Vagina (tissue), 2 donors: Measurements from ENCODE around the gene DMD. TPM values are rescaled to one million over a fixed set of nuclear protein-coding genes. Genes with fewer than 3 reads are reported as not detected.

ENCODE experiments used
- DNase-seq, 2 donors: peaks; one replicate each; pipeline ENCODE4 v3.0.0-alpha.2; 2017; ENCODE audit errors: extremely low spot score in 2 of 2
- H3K27ac ChIP-seq: fragments of 200-600 bp; sonication (generic); one replicate; pipeline ENCODE4 v1.5.1; 2019
- H3K27me3 ChIP-seq: fragments of 200-600 bp; sonication (generic); one replicate; pipeline ENCODE4 v1.5.1; 2019
- H3K36me3 ChIP-seq, 2 donors: fragments of 200-600 bp; sonication (generic); one replicate each; pipeline ENCODE4 v1.5.1; 2017 to 2019
- H3K4me1 ChIP-seq: fragments of 200-600 bp; sonication (generic); one replicate; pipeline ENCODE4 v1.5.1; 2019
- H3K4me3 ChIP-seq, 2 donors: fragments of 200-600 bp; sonication (generic); 1 replicate in 1 of 2; 2 replicates in 1 of 2; pipeline ENCODE4 v1.5.1; 2016 to 2019
- H3K9me3 ChIP-seq: fragments of 200-600 bp; sonication (generic); one replicate; pipeline ENCODE4 v1.5.1; 2019
- POLR2A ChIP-seq, 2 donors: fragments of 450-650 bp; IDR thresholded peaks; one replicate each; pipeline ENCODE4 v1.6.1; 2017; ENCODE audit warnings: antibody characterized with exemption in 2 of 2, mild to moderate bottlenecking in 2 of 2, moderate library complexity in 2 of 2
- POLR2AphosphoS5 ChIP-seq, 2 donors: sonication (generic); formaldehyde crosslinking; IDR thresholded peaks; one replicate each; pipeline ENCODE4 v1.9.0; 2017; ENCODE audit warnings: antibody characterized with exemption in 2 of 2, mild to moderate bottlenecking in 2 of 2, low read depth in 1 of 2; ENCODE audit not compliant: insufficient read depth in 1 of 2
- intact Hi-C: fragments of 100-400 bp; cut with DNase I; formaldehyde crosslinking; loops from one replicate; pipeline ENCODE4 v1.15.1; 2023
- total RNA-seq: library from RNA; depleted of rRNA; stranded (reverse); fragments of >200 nt; gene quantifications from one replicate; pipeline ENCODE4 v1.2.3, GENCODE V29; 2016
- TF ChIP-seq, protein P1 (sequence below), 3 experiments: fragments of 450-650 bp in 2 of 3; fragments of 200-600 bp in 1 of 3; sonication (generic) in 1 of 3; IDR thresholded peaks; one replicate each; pipeline ENCODE4 v1.5.1; 2017 to 2019; ENCODE audit warnings: antibody characterized with exemption in 3 of 3, mild to moderate bottlenecking in 2 of 3, moderate library complexity in 2 of 3

The DMD gene
- total RNA-seq, 1 donor from 2014 or later = 25.8 TPM

DNA sequence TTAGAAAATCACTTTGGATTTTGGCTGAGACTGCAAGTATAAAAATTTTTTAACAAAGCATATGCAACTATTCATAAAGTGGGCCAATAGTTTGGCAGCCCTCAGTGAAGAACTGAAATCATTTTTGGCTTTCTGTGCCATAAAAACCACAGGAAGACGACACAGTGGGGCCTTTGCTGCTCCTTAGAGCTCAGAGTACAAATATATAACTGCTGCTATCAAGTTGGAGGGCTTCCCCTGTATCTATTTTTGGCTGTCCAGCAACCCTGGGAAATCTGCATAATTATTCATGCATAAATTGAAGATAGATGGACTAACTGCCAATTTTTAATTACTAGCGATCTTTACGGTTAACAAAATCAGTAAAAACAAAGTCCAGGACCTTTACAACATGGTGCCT, 2088.0 kb downstream of the DMD start:
- Histone ChIP-seq H3K27me3 (no peaks in the 10 kb centered on the region), H3K9me3 (no peaks in the 10 kb centered on the region), H3K27ac (no peak overlapping the region), H3K4me1 (no peaks in the 10 kb centered on the region), H3K4me3 (no peak overlapping the region), H3K36me3 (no peaks in the 10 kb centered on the region)
- no peak for TF ChIP-seq POLR2A (IDR thresholded peaks at IDR 0.05)
- TF ChIP-seq POLR2AphosphoS5 (IDR thresholded peaks at IDR 0.05; ENCODE audit: insufficient read depth in 1 of 2, low read depth in 1 of 2) = no peak
- TF ChIP-seq, protein P1, sequence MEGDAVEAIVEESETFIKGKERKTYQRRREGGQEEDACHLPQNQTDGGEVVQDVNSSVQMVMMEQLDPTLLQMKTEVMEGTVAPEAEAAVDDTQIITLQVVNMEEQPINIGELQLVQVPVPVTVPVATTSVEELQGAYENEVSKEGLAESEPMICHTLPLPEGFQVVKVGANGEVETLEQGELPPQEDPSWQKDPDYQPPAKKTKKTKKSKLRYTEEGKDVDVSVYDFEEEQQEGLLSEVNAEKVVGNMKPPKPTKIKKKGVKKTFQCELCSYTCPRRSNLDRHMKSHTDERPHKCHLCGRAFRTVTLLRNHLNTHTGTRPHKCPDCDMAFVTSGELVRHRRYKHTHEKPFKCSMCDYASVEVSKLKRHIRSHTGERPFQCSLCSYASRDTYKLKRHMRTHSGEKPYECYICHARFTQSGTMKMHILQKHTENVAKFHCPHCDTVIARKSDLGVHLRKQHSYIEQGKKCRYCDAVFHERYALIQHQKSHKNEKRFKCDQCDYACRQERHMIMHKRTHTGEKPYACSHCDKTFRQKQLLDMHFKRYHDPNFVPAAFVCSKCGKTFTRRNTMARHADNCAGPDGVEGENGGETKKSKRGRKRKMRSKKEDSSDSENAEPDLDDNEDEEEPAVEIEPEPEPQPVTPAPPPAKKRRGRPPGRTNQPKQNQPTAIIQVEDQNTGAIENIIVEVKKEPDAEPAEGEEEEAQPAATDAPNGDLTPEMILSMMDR (IDR thresholded peaks at IDR 0.05) = no peak
- DNase-seq = no peak
- intact Hi-C loops = no loop called here

DNA sequence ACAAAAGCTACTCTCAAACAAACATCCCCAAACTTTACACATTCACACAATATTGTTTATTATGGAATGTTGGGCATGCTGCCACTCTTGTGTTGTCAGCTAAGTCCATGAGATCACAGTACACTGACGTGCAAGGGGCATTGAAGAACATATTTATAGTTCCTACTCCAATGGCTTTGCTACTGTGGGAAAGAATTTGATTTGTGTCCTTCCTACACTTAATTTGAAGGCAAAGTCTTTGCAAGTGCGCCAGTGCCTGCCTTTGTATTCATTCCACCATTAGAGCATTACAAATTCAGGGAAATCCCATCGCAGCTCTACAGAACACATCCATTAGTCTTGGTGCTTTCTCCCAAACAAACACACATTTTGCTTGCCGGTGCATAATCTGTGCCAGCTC, 2094.1 kb downstream of the DMD start:
- no peaks in the 10 kb centered on the region for H3K27me3 ChIP-seq
- TF ChIP-seq POLR2A (IDR thresholded peaks at IDR 0.05) = no peak
- TF ChIP-seq, protein P1 (IDR thresholded peaks at IDR 0.05) = no peak
- no peak for TF ChIP-seq POLR2AphosphoS5 (IDR thresholded peaks at IDR 0.05; ENCODE audit: insufficient read depth in 1 of 2, low read depth in 1 of 2)
- H3K4me3 ChIP-seq = no peak overlapping the region
- intact Hi-C loops = no loop called here
- H3K9me3 ChIP-seq = no peaks in the 10 kb centered on the region
- no peaks in the 10 kb centered on the region for H3K4me1 ChIP-seq
- DNase-seq = no peak
- no peaks in the 10 kb centered on the region for H3K36me3 ChIP-seq
- no peak overlapping the region for H3K27ac ChIP-seq

DNA sequence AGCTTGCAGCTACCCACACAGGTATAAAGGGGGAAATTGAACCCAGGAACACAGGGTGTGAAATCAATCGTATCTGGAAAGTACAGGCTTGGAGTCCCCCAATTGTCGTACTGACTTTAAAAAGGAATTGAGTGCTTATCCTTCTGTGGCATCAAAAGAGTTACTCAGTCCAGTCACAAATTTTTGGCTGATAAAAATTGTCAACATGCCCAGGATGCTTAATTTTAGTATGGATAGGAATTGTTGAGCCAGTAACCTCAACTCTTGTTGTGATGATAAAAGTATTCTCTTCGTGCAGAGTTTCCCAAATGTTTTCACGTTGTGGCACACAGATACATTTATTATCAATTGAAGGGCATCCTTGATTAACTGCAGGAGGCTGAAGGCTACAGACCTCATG, 2096.0 kb downstream of the DMD start:
- Histone ChIP-seq H3K4me1 (no peaks in the 10 kb centered on the region), H3K27me3 (no peaks in the 10 kb centered on the region), H3K36me3 (no peaks in the 10 kb centered on the region), H3K4me3 (no peak overlapping the region), H3K9me3 (no peaks in the 10 kb centered on the region), H3K27ac (no peak overlapping the region)
- intact Hi-C loops = no loop called here
- DNase-seq = no peak
- TF ChIP-seq, protein P1 (IDR thresholded peaks at IDR 0.05) = no peak
- TF ChIP-seq POLR2A (IDR thresholded peaks at IDR 0.05) (no peak), POLR2AphosphoS5 (IDR thresholded peaks at IDR 0.05; ENCODE audit: insufficient read depth in 1 of 2, low read depth in 1 of 2) (no peak)

DNA sequence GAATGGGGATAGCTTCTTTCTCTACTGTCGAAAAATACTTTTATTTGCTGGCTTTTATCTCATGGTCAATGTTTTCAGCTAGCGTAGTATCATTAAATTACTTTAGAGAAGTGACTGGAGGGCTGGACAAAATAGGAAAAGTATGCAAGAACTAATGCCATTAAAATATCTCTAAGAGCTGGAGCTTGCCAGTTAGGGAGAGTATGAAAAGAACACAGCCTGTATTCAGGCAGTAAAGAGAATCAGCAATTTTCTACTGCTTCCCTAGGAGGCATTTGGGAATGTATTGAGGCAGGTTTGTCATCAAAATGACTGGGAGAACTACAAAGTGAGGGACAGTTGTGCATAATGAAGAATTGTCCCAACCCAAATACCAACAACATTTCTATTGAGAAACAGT, 2096.5 kb downstream of the DMD start:
- Histone ChIP-seq H3K36me3 (no peaks in the 10 kb centered on the region), H3K4me3 (no peak overlapping the region), H3K27me3 (no peaks in the 10 kb centered on the region), H3K9me3 (no peaks in the 10 kb centered on the region), H3K4me1 (no peaks in the 10 kb centered on the region), H3K27ac (no peak overlapping the region)
- TF ChIP-seq, protein P1 (IDR thresholded peaks at IDR 0.05) = no peak
- TF ChIP-seq POLR2A (IDR thresholded peaks at IDR 0.05) (no peak), POLR2AphosphoS5 (IDR thresholded peaks at IDR 0.05; ENCODE audit: insufficient read depth in 1 of 2, low read depth in 1 of 2) (no peak)
- intact Hi-C loops = no loop called here
- DNase-seq = no peak

DNA sequence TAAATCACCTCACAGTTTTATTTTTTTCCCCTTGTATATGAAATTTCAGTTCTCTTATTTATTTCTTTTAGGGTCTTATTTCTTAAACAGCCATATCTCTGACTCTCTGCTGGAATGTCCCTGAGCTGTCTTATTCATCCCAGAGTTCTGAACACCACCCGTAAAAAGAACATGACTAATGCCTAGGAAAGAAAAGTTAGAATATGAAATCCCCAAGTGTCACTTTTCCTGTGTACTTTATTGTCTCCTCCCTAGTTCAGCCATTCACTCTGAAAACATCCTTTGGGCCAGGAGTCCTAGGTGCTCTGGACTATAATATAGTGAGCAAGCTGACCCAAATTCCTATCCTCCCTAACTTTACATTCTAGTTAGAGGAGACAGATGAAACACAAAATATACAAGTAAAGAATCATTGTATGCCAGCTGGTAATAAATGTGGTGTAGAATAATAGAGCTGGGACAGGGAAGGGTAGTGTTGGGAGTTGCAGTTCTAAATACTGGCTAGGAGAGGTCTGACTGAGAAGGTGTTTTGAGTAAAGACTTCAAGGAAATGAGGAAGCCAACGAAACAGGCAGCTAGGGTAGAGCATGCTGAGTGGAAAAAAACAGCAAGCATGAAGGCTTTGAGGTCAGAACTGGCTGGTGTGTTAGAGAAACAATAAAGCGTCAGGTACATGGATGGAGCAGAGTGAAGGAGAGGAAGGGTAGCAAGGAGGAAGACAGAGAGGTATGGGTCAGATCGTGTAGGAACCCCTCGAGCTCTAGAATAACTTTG, 2098.9 kb downstream of the DMD start:
- H3K27ac ChIP-seq = no peak overlapping the region
- H3K36me3 ChIP-seq = no peaks in the 10 kb centered on the region
- no peak for DNase-seq
- H3K4me3 ChIP-seq = no peak overlapping the region
- H3K9me3 ChIP-seq = no peaks in the 10 kb centered on the region
- intact Hi-C loops = no loop called here
- H3K4me1 ChIP-seq = no peaks in the 10 kb centered on the region
- H3K27me3 ChIP-seq = no peaks in the 10 kb centered on the region
- TF ChIP-seq, protein P1 (IDR thresholded peaks at IDR 0.05) = no peak
- TF ChIP-seq POLR2A (IDR thresholded peaks at IDR 0.05) (no peak), POLR2AphosphoS5 (IDR thresholded peaks at IDR 0.05; ENCODE audit: insufficient read depth in 1 of 2, low read depth in 1 of 2) (no peak)
